MCF 10A (cell line): ENCODE results near the gene ABCB9. TPM values are rescaled to one million over a fixed set of nuclear protein-coding genes. Genes with fewer than 3 reads are reported as not detected.

ENCODE experiments used
- BruUV-seq: library from RNA; stranded (reverse); fragments of 400-500 nt; replicated peaks from 2 replicates; lab custom pipeline; 2021; lab: Mats Ljungman, UMichigan
- CTCF ChIA-PET: fragments of 300-600 bp; sonication (Branson Sonifier 250); formaldehyde crosslinking; extraction: SDS; loops from one replicate; lab custom pipeline; 2021; ENCODE audit warnings: antibody characterized with exemption, inconsistent platforms; lab: Yijun Ruan, JAX
- POLR2A ChIA-PET: fragments of 300-600, 350-650 bp; sonication (Branson Sonifier 250); formaldehyde crosslinking; extraction: SDS; loops from one replicate; lab custom pipeline; 2020; ENCODE audit warnings: antibody characterized with exemption, inconsistent platforms; lab: Yijun Ruan, JAX
- DNase-seq: peaks from one replicate; pipeline ENCODE4 v3.0.0-alpha.2; 2018; ENCODE audit not compliant: unreplicated experiment
- H3K27ac Mint-ChIP-seq: one replicate; pipeline ENCODE4 v1.8.0; 2022; ENCODE audit warnings: mild to moderate bottlenecking, low read depth, mixed read lengths; ENCODE audit not compliant: unreplicated experiment
- H3K27me3 Mint-ChIP-seq: one replicate; pipeline ENCODE4 v1.8.0; 2022; ENCODE audit warnings: mixed read lengths; ENCODE audit not compliant: insufficient read depth, unreplicated experiment
- H3K36me3 Mint-ChIP-seq: one replicate; pipeline ENCODE4 v1.8.0; 2022; ENCODE audit warnings: mild to moderate bottlenecking, moderate library complexity, mixed read lengths; ENCODE audit not compliant: insufficient read depth, unreplicated experiment
- H3K4me1 Mint-ChIP-seq: one replicate; pipeline ENCODE4 v1.8.0; 2022; ENCODE audit warnings: mixed read lengths; ENCODE audit not compliant: insufficient read depth, unreplicated experiment
- H3K4me3 Mint-ChIP-seq: one replicate; pipeline ENCODE4 v1.8.0; 2022; ENCODE audit warnings: mild to moderate bottlenecking, moderate library complexity, mixed read lengths; ENCODE audit not compliant: unreplicated experiment
- H3K9me3 Mint-ChIP-seq: one replicate; pipeline ENCODE4 v1.8.0; 2022; ENCODE audit warnings: mixed read lengths; ENCODE audit not compliant: unreplicated experiment
- intact Hi-C: fragments of 100-400 bp; cut with micrococcal nuclease; formaldehyde crosslinking; loops from 2 replicates; pipeline ENCODE4 v1.14.1; 2022
- total RNA-seq: library from RNA; stranded (reverse); gene quantifications from 2 replicates; pipeline ENCODE4 v1.2.3, GENCODE V29; 2022
- TF ChIP-seq, protein P1 (sequence below): fragments of 200-600 bp; IDR thresholded peaks from one replicate; pipeline ENCODE4 v1.8.0; 2022; ENCODE audit warnings: antibody characterized with exemption, mild to moderate bottlenecking; ENCODE audit not compliant: unreplicated experiment

ABCB9 gene
- total RNA-seq, 1 experiment from 2014 or later: 1.6 TPM

DNA sequence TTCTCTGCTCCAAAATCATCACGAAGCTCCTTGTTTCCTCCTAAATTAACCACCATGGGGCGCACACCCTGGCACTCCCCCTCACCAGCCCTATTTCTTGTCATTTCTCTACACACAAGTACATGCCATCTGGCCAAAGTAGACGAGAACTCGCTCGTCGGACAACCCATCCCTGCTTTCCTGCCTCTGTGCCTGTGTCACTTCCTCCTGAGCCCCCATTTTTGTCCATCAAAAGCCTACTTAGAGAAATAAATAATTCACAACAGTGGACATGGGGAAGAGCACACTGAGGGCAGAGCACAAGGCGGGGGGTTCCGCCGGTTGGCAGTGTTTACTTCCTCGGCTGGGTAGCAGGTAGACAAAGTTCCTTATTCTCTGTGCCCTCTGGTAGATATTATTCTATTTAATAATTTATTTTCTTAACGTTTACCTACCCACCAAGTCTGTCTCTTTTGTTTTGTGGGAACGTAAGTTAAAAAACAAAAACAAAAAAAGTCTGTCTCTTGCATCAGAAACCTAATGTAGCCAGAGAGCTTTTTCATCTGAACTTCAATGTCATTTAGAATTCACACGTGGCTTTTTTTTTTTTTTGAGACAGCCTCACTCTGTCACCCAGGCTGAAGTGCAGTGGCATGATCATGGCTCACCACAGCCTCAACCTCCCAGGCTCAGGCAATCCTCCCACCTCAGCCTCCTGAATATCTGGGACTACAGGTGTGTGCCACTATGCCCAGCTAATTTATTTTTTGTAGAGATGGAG lies 76.3 kb downstream of the ABCB9 start:
- intact Hi-C loops: loop anchor here (2.0 kb wide), 1 partner anchor 27 kb away; no protein-coding TSS in a partner anchor
- TF ChIP-seq, protein P1, sequence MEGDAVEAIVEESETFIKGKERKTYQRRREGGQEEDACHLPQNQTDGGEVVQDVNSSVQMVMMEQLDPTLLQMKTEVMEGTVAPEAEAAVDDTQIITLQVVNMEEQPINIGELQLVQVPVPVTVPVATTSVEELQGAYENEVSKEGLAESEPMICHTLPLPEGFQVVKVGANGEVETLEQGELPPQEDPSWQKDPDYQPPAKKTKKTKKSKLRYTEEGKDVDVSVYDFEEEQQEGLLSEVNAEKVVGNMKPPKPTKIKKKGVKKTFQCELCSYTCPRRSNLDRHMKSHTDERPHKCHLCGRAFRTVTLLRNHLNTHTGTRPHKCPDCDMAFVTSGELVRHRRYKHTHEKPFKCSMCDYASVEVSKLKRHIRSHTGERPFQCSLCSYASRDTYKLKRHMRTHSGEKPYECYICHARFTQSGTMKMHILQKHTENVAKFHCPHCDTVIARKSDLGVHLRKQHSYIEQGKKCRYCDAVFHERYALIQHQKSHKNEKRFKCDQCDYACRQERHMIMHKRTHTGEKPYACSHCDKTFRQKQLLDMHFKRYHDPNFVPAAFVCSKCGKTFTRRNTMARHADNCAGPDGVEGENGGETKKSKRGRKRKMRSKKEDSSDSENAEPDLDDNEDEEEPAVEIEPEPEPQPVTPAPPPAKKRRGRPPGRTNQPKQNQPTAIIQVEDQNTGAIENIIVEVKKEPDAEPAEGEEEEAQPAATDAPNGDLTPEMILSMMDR: no peak
- H3K36me3 Mint-ChIP-seq: peaks cover 10% of the 10 kb centered on the region

DNA sequence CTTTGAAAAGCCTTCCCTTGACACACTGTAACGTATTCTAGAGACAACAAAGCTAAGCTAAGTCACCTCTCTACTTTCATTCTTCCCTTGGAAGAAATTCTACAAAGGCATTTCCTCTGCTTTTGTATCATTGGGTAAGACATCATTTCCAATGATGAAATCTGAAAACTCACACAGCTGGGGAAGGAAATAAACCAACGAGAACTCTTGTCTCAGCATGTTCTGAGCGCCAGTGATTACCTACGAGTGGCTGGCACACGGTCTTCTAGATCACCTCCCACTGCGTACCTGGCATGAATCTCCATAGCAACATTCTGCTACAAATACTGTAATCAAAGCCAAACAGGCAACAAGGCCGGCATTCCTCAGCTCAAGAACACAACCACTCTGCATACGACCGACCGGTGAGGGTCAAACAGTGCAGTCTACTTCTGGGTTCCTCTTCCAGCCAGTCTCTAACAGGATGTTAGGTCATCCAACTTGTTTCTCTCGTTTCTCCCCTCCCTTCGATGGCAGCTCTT lies 78.0 kb downstream of the ABCB9 start:
- POLR2A ChIA-PET: interaction anchor here (0.6 to 14.8 kb wide), 30 partner anchors 8 to 1487 kb away, joined by 3 to 240 read pairs (median 4); partner anchors contain the start of genes ABCB9, HIP1R, KNTC1 and MPHOSPH9
- Mint-ChIP-seq H3K4me3 (peak overlapping the region; percentile 56), H3K9me3 (no peaks in the 10 kb centered on the region), H3K36me3 (peaks cover 10% of the 10 kb centered on the region), H3K4me1 (peaks cover 49% of the 10 kb centered on the region), H3K27ac (peak overlapping the region; percentile 99), H3K27me3 (no peaks in the 10 kb centered on the region)
- peak; percentile 98 for DNase-seq
- CTCF ChIA-PET: interaction anchor here (0.7 to 2.7 kb wide), 11 partner anchors 10 to 94 kb away, joined by 3 to 16 read pairs (median 5); no protein-coding TSS in a partner anchor
- TF ChIP-seq, protein P1: no peak
- intact Hi-C loops: loop anchor here (1.0 to 2.0 kb wide), 2 partner anchors 29 to 58 kb away; no protein-coding TSS in a partner anchor
- BruUV-seq: no TSS peak

More for the DNA sequence above, 76.3 kb downstream of the ABCB9 start:
- POLR2A ChIA-PET: interaction anchor here (0.6 to 14.8 kb wide), 5 partner anchors 9 to 343 kb away, joined by 5 to 240 read pairs (median 9); partner anchors contain the start of genes MPHOSPH9, MTRFR and OGFOD2
- no TSS peak for BruUV-seq
- Mint-ChIP-seq H3K9me3 (no peaks in the 10 kb centered on the region), H3K4me3 (peak overlapping the region; percentile 35), H3K4me1 (peaks cover 53% of the 10 kb centered on the region), H3K27me3 (no peaks in the 10 kb centered on the region), H3K27ac (peak overlapping the region; percentile 99)
- CTCF ChIA-PET: interaction anchor here (0.7 to 2.7 kb wide), 4 partner anchors 23 to 57 kb away, joined by 3 to 16 read pairs (median 9); no protein-coding TSS in a partner anchor
- DNase-seq: no peak

DNA sequence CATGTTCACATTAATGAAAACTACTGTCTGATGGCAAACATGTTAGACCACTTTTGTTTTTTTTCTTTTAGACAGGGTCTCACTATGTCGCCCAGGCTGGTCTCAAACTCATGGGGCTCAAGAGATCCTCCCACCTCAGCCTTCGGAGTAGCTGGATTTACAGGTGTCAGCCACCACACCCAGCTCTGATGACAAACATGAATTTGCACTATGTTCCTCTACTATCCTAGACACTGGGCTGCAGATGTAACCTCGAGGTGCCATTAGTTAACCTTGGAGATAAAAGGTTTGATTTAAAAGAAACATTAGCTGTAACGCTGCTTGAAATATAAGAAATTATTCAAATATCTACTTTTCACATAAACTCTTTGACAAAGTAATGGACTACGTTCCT lies 78.4 kb downstream of the ABCB9 start:
- H3K4me1 Mint-ChIP-seq: peaks cover 47% of the 10 kb centered on the region
- TF ChIP-seq, protein P1: no peak
- no peaks in the 10 kb centered on the region for H3K27me3 Mint-ChIP-seq
- peak overlapping the region; percentile 99 for H3K27ac Mint-ChIP-seq
- H3K36me3 Mint-ChIP-seq: peaks cover 10% of the 10 kb centered on the region
- TSS peak; percentile 73 for BruUV-seq
- ChIA-PET POLR2A (interaction anchor here (0.6 to 14.8 kb wide), 24 partner anchors 9 to 417 kb away, joined by 3 to 240 read pairs (median 4); partner anchors contain the start of genes ABCB9, HIP1R, MPHOSPH9 and MTRFR), CTCF (interaction anchor here (0.7 to 2.7 kb wide), 9 partner anchors 10 to 59 kb away, joined by 3 to 16 read pairs (median 7); no protein-coding TSS in a partner anchor)
- DNase-seq: no peak
- intact Hi-C loops: loop anchor here (1.0 to 2.0 kb wide), 2 partner anchors 29 to 58 kb away; no protein-coding TSS in a partner anchor
- no peaks in the 10 kb centered on the region for H3K9me3 Mint-ChIP-seq
- H3K4me3 Mint-ChIP-seq: peak overlapping the region; percentile 56
